K562 (cell line): Measurements from ENCODE around the gene PDE1C.

Experiments
- MAFK ChIP-seq: IDR thresholded peaks from 2 replicates; pipeline ENCODE4 v1.6.1; 2011; ENCODE audit warnings: low read length, improper control_type of control experiment
- TGIF2 ChIP-seq: sonication (generic); formaldehyde crosslinking; IDR thresholded peaks from 2 replicates; pipeline ENCODE4 v1.8.1; 2022; ENCODE audit warnings: mild to moderate bottlenecking, missing genetic modification reagents, moderate library complexity
- ZFX ChIP-seq: sonication (generic); formaldehyde crosslinking; IDR thresholded peaks from 2 replicates; pipeline ENCODE4 v1.8.0; 2022; ENCODE audit warnings: mild to moderate bottlenecking, missing genetic modification reagents, moderate library complexity

GRCh38 chr7:31981874-31982390 is 88.3 kb downstream of the PDE1C start:
- TF ChIP-seq TGIF2 (CRISPR knock-in tag) (no peak), MAFK (no peak), ZFX (CRISPR knock-in tag) (no peak)
